ENCODE data around the gene ZNF407.

ZNF407 gene

DNA sequence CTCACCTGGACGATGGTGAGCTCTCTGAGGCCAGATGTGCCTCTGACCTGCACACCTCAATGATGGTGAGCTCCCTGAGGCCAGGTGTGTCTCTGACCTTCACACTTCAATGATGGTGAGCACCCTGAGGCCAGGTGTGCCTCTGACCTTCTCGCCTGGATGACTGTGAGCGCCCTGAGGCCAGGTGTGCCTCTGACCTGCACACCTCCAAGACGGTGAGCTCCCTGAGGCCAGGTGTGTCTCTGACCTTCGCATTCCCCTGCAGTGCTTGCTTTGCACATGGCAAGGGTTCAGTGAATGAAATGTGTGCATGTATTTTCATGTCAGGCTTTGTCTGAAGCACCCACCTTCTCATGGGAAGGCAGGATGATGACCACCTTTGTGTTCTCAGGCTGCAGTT lies 515.8 kb downstream of the ZNF407 start:
- TF ChIP-seq ZNF8 (CRISPR knock-in tag; IDR thresholded peaks at IDR 0.05) (no peak), TOX (CRISPR knock-in tag; IDR thresholded peaks at IDR 0.05; ENCODE audit: borderline replicate concordance) (no peak), ZNF565 (CRISPR knock-in tag; conservative IDR thresholded peaks at IDR 0.05; ENCODE audit: low read depth) (no peak), GLIS3 (CRISPR knock-in tag; IDR thresholded peaks at IDR 0.05) (no peak), BACH2 (CRISPR knock-in tag; IDR thresholded peaks at IDR 0.05; ENCODE audit: borderline replicate concordance) (no peak), TCF4 (CRISPR knock-in tag; IDR thresholded peaks at IDR 0.05; ENCODE audit: borderline replicate concordance) (no peak), SNAI2 (CRISPR knock-in tag; IDR thresholded peaks at IDR 0.05) (no peak), ARNTL (CRISPR knock-in tag; IDR thresholded peaks at IDR 0.05; ENCODE audit: borderline replicate concordance, low read depth) (no peak)
- TF ChIP-seq, protein P1, sequence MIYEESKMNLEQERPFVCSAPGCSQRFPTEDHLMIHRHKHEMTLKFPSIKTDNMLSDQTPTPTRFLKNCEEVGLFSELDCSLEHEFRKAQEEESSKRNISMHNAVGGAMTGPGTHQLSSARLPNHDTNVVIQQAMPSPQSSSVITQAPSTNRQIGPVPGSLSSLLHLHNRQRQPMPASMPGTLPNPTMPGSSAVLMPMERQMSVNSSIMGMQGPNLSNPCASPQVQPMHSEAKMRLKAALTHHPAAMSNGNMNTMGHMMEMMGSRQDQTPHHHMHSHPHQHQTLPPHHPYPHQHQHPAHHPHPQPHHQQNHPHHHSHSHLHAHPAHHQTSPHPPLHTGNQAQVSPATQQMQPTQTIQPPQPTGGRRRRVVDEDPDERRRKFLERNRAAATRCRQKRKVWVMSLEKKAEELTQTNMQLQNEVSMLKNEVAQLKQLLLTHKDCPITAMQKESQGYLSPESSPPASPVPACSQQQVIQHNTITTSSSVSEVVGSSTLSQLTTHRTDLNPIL (CRISPR knock-in tag; IDR thresholded peaks at IDR 0.05; ENCODE audit: low read depth), result no peak
- no peak for ATAC-seq

DNA sequence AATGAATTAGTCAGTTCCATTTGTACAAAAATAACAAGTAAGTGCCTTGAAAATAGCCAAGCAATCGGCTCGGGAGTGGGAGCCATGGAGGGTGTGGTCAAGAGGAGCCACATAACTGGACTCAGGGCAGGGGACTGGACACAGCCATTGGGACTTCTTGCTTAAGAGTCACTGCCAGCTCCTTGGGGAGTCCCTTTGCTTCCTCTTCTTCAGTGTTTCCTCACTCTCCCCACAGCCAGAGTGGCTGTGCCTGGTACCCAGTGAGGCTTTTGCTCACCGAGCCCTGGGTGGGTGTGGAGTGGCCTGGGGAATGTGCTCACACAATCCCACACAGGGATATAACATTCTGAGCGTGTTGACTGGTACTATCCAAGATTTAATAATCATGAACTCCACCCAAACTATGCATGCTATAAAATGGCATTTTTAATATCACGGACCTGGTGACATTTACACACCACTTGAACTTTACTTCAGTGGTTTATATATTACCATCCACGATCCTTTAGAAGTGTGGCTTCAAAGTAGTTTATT lies 516.6 kb downstream of the ZNF407 start:
- no peak for ATAC-seq
- TF ChIP-seq PPARA (CRISPR knock-in tag; IDR thresholded peaks at IDR 0.05; ENCODE audit: borderline replicate concordance) (no peak), ZNF565 (CRISPR knock-in tag; conservative IDR thresholded peaks at IDR 0.05; ENCODE audit: low read depth) (no peak), ISL1 (CRISPR knock-in tag; IDR thresholded peaks at IDR 0.05) (no peak)
- TF ChIP-seq, protein P2, sequence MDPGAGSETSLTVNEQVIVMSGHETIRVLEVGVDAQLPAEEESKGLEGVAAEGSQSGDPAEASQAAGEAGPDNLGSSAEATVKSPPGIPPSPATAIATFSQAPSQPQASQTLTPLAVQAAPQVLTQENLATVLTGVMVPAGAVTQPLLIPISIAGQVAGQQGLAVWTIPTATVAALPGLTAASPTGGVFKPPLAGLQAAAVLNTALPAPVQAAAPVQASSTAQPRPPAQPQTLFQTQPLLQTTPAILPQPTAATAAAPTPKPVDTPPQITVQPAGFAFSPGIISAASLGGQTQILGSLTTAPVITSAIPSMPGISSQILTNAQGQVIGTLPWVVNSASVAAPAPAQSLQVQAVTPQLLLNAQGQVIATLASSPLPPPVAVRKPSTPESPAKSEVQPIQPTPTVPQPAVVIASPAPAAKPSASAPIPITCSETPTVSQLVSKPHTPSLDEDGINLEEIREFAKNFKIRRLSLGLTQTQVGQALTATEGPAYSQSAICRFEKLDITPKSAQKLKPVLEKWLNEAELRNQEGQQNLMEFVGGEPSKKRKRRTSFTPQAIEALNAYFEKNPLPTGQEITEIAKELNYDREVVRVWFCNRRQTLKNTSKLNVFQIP (CRISPR knock-in tag; IDR thresholded peaks at IDR 0.05; ENCODE audit: borderline replicate concordance, low read depth), result no peak
